K562 (cell line): ENCODE measurements around the gene CMPK1. TPM values are rescaled to one million over a fixed set of nuclear protein-coding genes. Genes with fewer than 3 reads are reported as not detected.

ENCODE experiments used
- ARID4B ChIP-seq: sonication (generic); formaldehyde crosslinking; IDR thresholded peaks from 2 replicates; pipeline ENCODE4 v1.8.0; 2022; ENCODE audit warnings: mild to moderate bottlenecking, missing genetic modification reagents
- ATF1 ChIP-seq, 2 experiments: fragments of 450-650 bp in 1 of 2; IDR thresholded peaks; 2 replicates each; pipeline ENCODE4 v1.6.1; 2016; ENCODE audit warnings: missing compliant biosample characterization in 1 of 2, missing genetic modification characterization in 1 of 2
- BRD4 ChIP-seq: fragments of 200-600 bp; sonication (generic); IDR thresholded peaks from 2 replicates; pipeline ENCODE4 v1.6.1; 2017; ENCODE audit warnings: inconsistent platforms
- EGR1 ChIP-seq: fragments of 450-650 bp; conservative IDR thresholded peaks from 2 replicates; pipeline ENCODE4 v1.6.1; 2017; ENCODE audit warnings: mild to moderate bottlenecking
- EZH2 ChIP-seq: IDR thresholded peaks from 2 replicates; pipeline ENCODE4 v1.6.1; 2012; ENCODE audit warnings: low read depth, mild to moderate bottlenecking, inconsistent platforms, low read length, borderline replicate concordance
- FOXO4 ChIP-seq: fragments of 450-650 bp; formaldehyde crosslinking; IDR thresholded peaks from 2 replicates; pipeline ENCODE4 v1.4.0; 2020; ENCODE audit warnings: mild to moderate bottlenecking, moderate library complexity
- HDAC1 ChIP-seq, 2 experiments: fragments of 450-650 bp; IDR thresholded peaks; 2 replicates each; pipeline ENCODE4 v1.6.1; 2016 to 2017; ENCODE audit warnings: inconsistent platforms in 1 of 2, mild to moderate bottlenecking in 1 of 2, moderate library complexity in 1 of 2
- HDAC6 ChIP-seq: IDR thresholded peaks from 2 replicates; pipeline ENCODE4 v1.6.1; 2012; ENCODE audit warnings: low read depth, mild to moderate bottlenecking, control low read depth, inconsistent platforms, low read length, moderate library complexity
- HDAC8 ChIP-seq: fragments of 450-650 bp; IDR thresholded peaks from 2 replicates; pipeline ENCODE4 v1.6.1; 2016; ENCODE audit warnings: mild to moderate bottlenecking, missing genetic modification characterization, moderate library complexity, missing compliant biosample characterization
- HMGXB4 ChIP-seq: sonication (generic); formaldehyde crosslinking; IDR thresholded peaks from 2 replicates; pipeline ENCODE4 v1.8.1; 2023; ENCODE audit warnings: mild to moderate bottlenecking, missing genetic modification reagents
- KDM1A ChIP-seq, 2 experiments: fragments of 450-650 bp; IDR thresholded peaks; 2 replicates each; pipeline ENCODE4 v1.6.1; 2016; ENCODE audit warnings: mild to moderate bottlenecking in 2 of 2
- MIER1 ChIP-seq: fragments of 450-650 bp; IDR thresholded peaks from 2 replicates; pipeline ENCODE4 v1.6.1; 2016; ENCODE audit warnings: antibody characterized with exemption, mild to moderate bottlenecking, low read depth
- NR1H2 ChIP-seq: sonication (generic); formaldehyde crosslinking; IDR thresholded peaks from 2 replicates; pipeline ENCODE4 v1.4.0; 2020; ENCODE audit warnings: mild to moderate bottlenecking, missing genetic modification reagents
- PHB2 ChIP-seq: fragments of 450-650 bp; IDR thresholded peaks from 2 replicates; pipeline ENCODE4 v1.6.1; 2017; ENCODE audit warnings: low read depth
- POLR3G ChIP-seq: IDR thresholded peaks from 2 replicates; pipeline ENCODE4 v1.6.1; 2011; ENCODE audit not compliant: insufficient read length, insufficient replicate concordance; ENCODE audit errors: extremely low read depth
- STAG1 ChIP-seq: sonication (generic); formaldehyde crosslinking; IDR thresholded peaks from 2 replicates; pipeline ENCODE4 v1.5.0; 2020; ENCODE audit warnings: missing genetic modification reagents, borderline replicate concordance
- ZBTB12 ChIP-seq: fragments of 250-450 bp; sonication (Bioruptor Pico); IDR thresholded peaks from 2 replicates; pipeline ENCODE4 v1.4.0; 2020
- ZBTB17 ChIP-seq: fragments of 450-650 bp; formaldehyde crosslinking; IDR thresholded peaks from 2 replicates; pipeline ENCODE4 v1.4.0; 2020; ENCODE audit warnings: mild to moderate bottlenecking
- ZNF41 ChIP-seq: fragments of 250-450 bp; sonication (Bioruptor Pico); conservative IDR thresholded peaks from 2 replicates; pipeline ENCODE4 v1.4.0; 2020; ENCODE audit warnings: mild to moderate bottlenecking
- polyA plus RNA-seq, 8 experiments: library from polyadenylated mRNA; depleted of rRNA in 4 of 8; stranded (reverse) in 5 of 8; unstranded in 3 of 8; fragments of >200 nt; fragmentation: Nextera tagmentation in 2 of 8; fragmentation: Illumina TruSeq in 1 of 8; extraction: Ambion mirVana in 2 of 8; extraction: Trizol in 1 of 8; gene quantifications; 2 replicates each; pipeline versions ENCODE4 v1.2.1 to v1.2.3, GENCODE V29; 2011 to 2014; ENCODE audit warnings: inconsistent platforms in 1 of 8, missing spikeins in 1 of 8
- total RNA-seq, 7 experiments: library from RNA; depleted of rRNA in 6 of 7; stranded (reverse); fragments of >200 nt in 6 of 7; fragmentation: Illumina TruSeq in 2 of 7; extraction: Trizol in 2 of 7; gene quantifications; 2 replicates each; pipeline versions ENCODE4 v1.2.1 to v1.2.3, GENCODE V29; 2011 to 2021; ENCODE audit warnings: low replicate concordance in 1 of 7

Gene CMPK1
- total and polyA plus RNA-seq, 9 of the 15 experiments (the other 6 are each of a cell fraction or from before 2014, with no cell fraction given): 54.5 to 197 (median 116) TPM

- TF ChIP-seq HMGXB4 (CRISPR knock-in tag): no peak
- TF ChIP-seq MIER1: peak; percentile 70; the same call in 1 of the 2 replicates
- TF ChIP-seq ARID4B (CRISPR knock-in tag): peak; percentile 44; the same call in 1 of the 2 replicates
- no peak for TF ChIP-seq EZH2
- no peak for TF ChIP-seq ZBTB12
- no peak for TF ChIP-seq ZBTB17 (CRISPR knock-in tag)
- no peak for TF ChIP-seq NR1H2
- TF ChIP-seq PHB2: 0 out of 2 replicates have a peak, but pooled peaks have one; percentile 36
- TF ChIP-seq POLR3G: no peak
- TF ChIP-seq BRD4: no peak
- no peak for TF ChIP-seq ZNF41
- TF ChIP-seq HDAC1 (IDR thresholded peaks at IDR 0.05): peak in 1 of 2 experiments; percentile 71; a peak in 2 of 4 replicates
- no peak for TF ChIP-seq ATF1 (CRISPR knock-in tag; IDR thresholded peaks at IDR 0.05)
- no peak; the same call in 1 of the 2 replicates for TF ChIP-seq ATF1 (tag; IDR thresholded peaks at IDR 0.05)
- TF ChIP-seq STAG1: no peak
- TF ChIP-seq HDAC6: no peak
- no peak for TF ChIP-seq HDAC8 (tag)
- peak in 1 of 2 experiments; percentile 21; a peak in 1 of 4 replicates for TF ChIP-seq KDM1A (IDR thresholded peaks at IDR 0.05)
- TF ChIP-seq FOXO4 (CRISPR knock-in tag): 0 out of 2 replicates have a peak, but pooled peaks have one; percentile 54
- no peak for TF ChIP-seq EGR1
These were observed 612 bp upstream of the CMPK1 start (continued) for GRCh38 chr1:47332779-47333577.
